HepG2 (cell line): ENCODE results near the gene IL15RA. TPM values are rescaled to one million over a fixed set of nuclear protein-coding genes. Genes with fewer than 3 reads are reported as not detected.

Source experiments
- ATAC-seq: fragments of 200-7000 bp; cut with Tn5 transposase; 3 replicates; pipeline ENCODE4 v1.9.1; 2020; ENCODE audit warnings: mild to moderate bottlenecking, moderate library complexity
- BruUV-seq: library from RNA; stranded (reverse); fragments of 400-500 nt; replicated peaks from 2 replicates; lab custom pipeline; 2021; lab: Mats Ljungman, UMichigan
- CTCF ChIA-PET: fragments of 300-600 bp; formaldehyde crosslinking; extraction: SDS; loops from one replicate; lab custom pipeline; 2021; ENCODE audit warnings: low total read pairs, inconsistent platforms, low intra/inter-chr PET ratio; lab: Yijun Ruan, JAX
- POLR2A ChIA-PET: fragments of 350-600 bp; sonication (Branson Sonifier 250); formaldehyde crosslinking; loops from one replicate; lab custom pipeline; 2020; ENCODE audit warnings: antibody characterized with exemption, inconsistent platforms; lab: Yijun Ruan, JAX
- DNase-seq: peaks from one replicate; pipeline ENCODE4 v3.0.0-alpha.2; 2015; ENCODE audit warnings: low spot score
- FAIRE-seq: peaks from 3 replicates; lab custom pipeline; 2011; peaks lifted over from hg19 to GRCh38; lab: Jason Lieb, UNC
- H2AFZ ChIP-seq: one replicate; pipeline ENCODE4 v1.6.1; 2011; ENCODE audit warnings: low read length, inconsistent platforms
- H3K27ac ChIP-seq: fragments of 300-600 bp; 3 replicates; pipeline ENCODE4 v1.8.0; 2011; ENCODE audit warnings: mixed run types, mild to moderate bottlenecking, mixed read lengths, low read length, inconsistent platforms; ENCODE audit not compliant: insufficient read depth; ENCODE audit errors: extremely low read length
- H3K27me3 ChIP-seq, 2 experiments: fragments of 200-600 bp in 1 of 2; 2 replicates in 1 of 2; 3 replicates in 1 of 2; pipeline versions ENCODE4 v1.6.0 to v1.8.0; 2011; ENCODE audit warnings: low read length in 2 of 2, mild to moderate bottlenecking in 2 of 2, moderate library complexity in 2 of 2, inconsistent platforms in 1 of 2; ENCODE audit not compliant: insufficient read depth in 2 of 2, control insufficient read depth in 1 of 2
- H3K36me3 ChIP-seq, 2 experiments: fragments of 200-600 bp in 1 of 2; replicated peaks in 1 of 2; 2 replicates in 1 of 2; 3 replicates in 1 of 2; pipeline versions ENCODE4 v1.5.1 to v1.8.0; 2011; ENCODE audit warnings: low read length in 2 of 2, inconsistent platforms in 1 of 2; ENCODE audit not compliant: insufficient read depth in 2 of 2, control insufficient read depth in 1 of 2
- H3K4me1 ChIP-seq: 2 replicates; pipeline ENCODE4 v1.5.1; 2012; ENCODE audit warnings: low read length, inconsistent platforms; ENCODE audit not compliant: insufficient read depth
- H3K4me2 ChIP-seq: 2 replicates; pipeline ENCODE4 v1.6.0; 2011; ENCODE audit warnings: low read depth, low read length, inconsistent platforms
- H3K4me3 ChIP-seq, 3 experiments: fragments of 200-600 bp in 1 of 3; sonication (generic), shearing (Covaris generic) in 1 of 3; replicated peaks in 1 of 3; 2 replicates each; pipeline ENCODE4 v1.5.1; 2011 to 2016; ENCODE audit warnings: low read length in 3 of 3, inconsistent platforms in 2 of 3, low read depth in 2 of 3, mild to moderate bottlenecking in 2 of 3, control low read depth in 1 of 3, mixed read lengths in 1 of 3; ENCODE audit not compliant: insufficient read depth in 1 of 3
- H3K79me2 ChIP-seq: one replicate; pipeline ENCODE4 v1.6.1; 2011; ENCODE audit warnings: low read length, inconsistent platforms; ENCODE audit not compliant: insufficient read depth
- H3K9ac ChIP-seq: 2 replicates; pipeline ENCODE4 v1.6.0; 2011; ENCODE audit warnings: mild to moderate bottlenecking, low read depth, low read length, inconsistent platforms; ENCODE audit not compliant: insufficient read depth
- H3K9me3 ChIP-seq: 2 replicates; pipeline ENCODE4 v1.5.1; 2012; ENCODE audit warnings: mild to moderate bottlenecking, low read length
- H4K20me1 ChIP-seq: 2 replicates; pipeline ENCODE4 v1.6.0; 2011; ENCODE audit warnings: inconsistent platforms, mild to moderate bottlenecking, low read length, moderate library complexity; ENCODE audit not compliant: insufficient read depth
- CC2D1A ChIP-seq: sonication (generic); formaldehyde crosslinking; IDR thresholded peaks from 2 replicates; pipeline ENCODE4 v1.8.1; 2023; ENCODE audit warnings: mild to moderate bottlenecking, missing genetic modification reagents
- FOSL1 ChIP-seq: sonication (generic); formaldehyde crosslinking; IDR thresholded peaks from 2 replicates; pipeline ENCODE4 v1.9.0; 2021; ENCODE audit warnings: missing genetic modification reagents, borderline replicate concordance
- GLI4 ChIP-seq: sonication (generic); formaldehyde crosslinking; IDR thresholded peaks from 2 replicates; pipeline ENCODE4 v1.5.1; 2020; ENCODE audit warnings: missing genetic modification reagents, mild to moderate bottlenecking, moderate library complexity, borderline replicate concordance
- HNF1B ChIP-seq: sonication (generic); formaldehyde crosslinking; IDR thresholded peaks from 2 replicates; pipeline ENCODE4 v1.5.1; 2020; ENCODE audit warnings: mild to moderate bottlenecking, moderate library complexity, missing genetic modification reagents
- MXD1 ChIP-seq: sonication (generic); formaldehyde crosslinking; IDR thresholded peaks from 2 replicates; pipeline ENCODE4 v1.4.0; 2020; ENCODE audit warnings: mild to moderate bottlenecking, missing genetic modification reagents
- RBAK ChIP-seq: sonication (generic); formaldehyde crosslinking; IDR thresholded peaks from 2 replicates; pipeline ENCODE4 v1.5.1; 2020; ENCODE audit warnings: mild to moderate bottlenecking, missing genetic modification reagents
- SMC3 ChIP-seq: IDR thresholded peaks from 2 replicates; pipeline ENCODE4 v1.6.1; 2011; ENCODE audit warnings: low read length, improper control_type of control experiment
- ZC3H4 ChIP-seq: sonication (generic); formaldehyde crosslinking; IDR thresholded peaks from 2 replicates; pipeline ENCODE4 v1.4.0; 2020; ENCODE audit warnings: missing genetic modification reagents, borderline replicate concordance
- ZNF256 ChIP-seq: sonication (generic); formaldehyde crosslinking; conservative IDR thresholded peaks from 2 replicates; pipeline ENCODE4 v1.4.0; 2020; ENCODE audit warnings: missing genetic modification reagents
- ZNF34 ChIP-seq: sonication (generic); formaldehyde crosslinking; IDR thresholded peaks from 2 replicates; pipeline ENCODE4 v1.4.0; 2020; ENCODE audit warnings: mild to moderate bottlenecking, missing genetic modification reagents, borderline replicate concordance
- ZNF556 ChIP-seq: sonication (generic); formaldehyde crosslinking; IDR thresholded peaks from 2 replicates; pipeline ENCODE4 v1.4.0; 2020; ENCODE audit warnings: mild to moderate bottlenecking, missing genetic modification reagents, borderline replicate concordance
- ZSCAN20 ChIP-seq: sonication (generic); formaldehyde crosslinking; IDR thresholded peaks from 2 replicates; pipeline ENCODE4 v1.4.0; 2020; ENCODE audit warnings: missing genetic modification reagents, mild to moderate bottlenecking, borderline replicate concordance
- ZSCAN30 ChIP-seq: sonication (generic); formaldehyde crosslinking; IDR thresholded peaks from 2 replicates; pipeline ENCODE4 v1.5.0; 2020; ENCODE audit warnings: mild to moderate bottlenecking, missing genetic modification reagents
- whole genome bisulfite sequencing: methylation state at CpG from one replicate; pipeline ENCODE4 v1.1.6; 2017; ENCODE audit warnings: low lambda C conversion rate; 5-methylcytosine and 5-hydroxymethylcytosine counted together
- in situ Hi-C: cut with HindIII; loops from 2 replicates; pipeline ENCODE4 v1.10.0; 2017; ENCODE audit warnings: low pct_unique_long_range_greater_than_20kb; ENCODE audit not compliant: extremely low pct_ligation_motif_present
- intact Hi-C: fragments of 100-400 bp; cut with micrococcal nuclease; formaldehyde crosslinking; loops from one replicate; pipeline ENCODE4 v1.10.0; 2022; ENCODE audit not compliant: unreplicated experiment
- polyA plus RNA-seq, 8 experiments: library from polyadenylated mRNA; depleted of rRNA in 3 of 8; stranded (reverse) in 7 of 8; unstranded in 1 of 8; fragments of >200 nt; fragmentation: Illumina TruSeq in 4 of 8; extraction: Trizol in 4 of 8; gene quantifications; 2 replicates each; pipeline versions ENCODE4 v1.2.1 to v1.2.3, GENCODE V29; 2011 to 2016; ENCODE audit warnings: low read depth in 4 of 8, missing spikeins in 1 of 8, mixed read lengths in 1 of 8; ENCODE audit not compliant: insufficient read depth in 1 of 8
- total RNA-seq, 5 experiments: library from RNA; depleted of rRNA; stranded (reverse); fragments of >200 nt; fragmentation: Illumina TruSeq; extraction: Trizol; gene quantifications; 2 replicates each; pipeline ENCODE4 v1.2.3, GENCODE V29; 2016; ENCODE audit warnings: low read depth in 1 of 5

The IL15RA gene
- total and polyA plus RNA-seq, 2 of the 13 experiments (the other 11 are each of a cell fraction or from before 2014, with no cell fraction given): 0.53 to 0.77 TPM

GRCh38 chr10:6017781-6018354, 40.5 kb upstream of the IL15RA start:
- Histone ChIP-seq H3K27ac (no peak overlapping the region), H3K36me3 (no peaks in the 10 kb centered on the region), H3K4me1 (no peaks in the 10 kb centered on the region), H3K4me3 (no peak overlapping the region), H3K9ac (no peak overlapping the region), H2AFZ (no peak overlapping the region), H3K27me3 (peaks cover 0 to 47% of the 10 kb centered on the region in 2 experiments), H3K9me3 (no peaks in the 10 kb centered on the region), H3K79me2 (no peaks in the 10 kb centered on the region), H3K4me2 (no peak overlapping the region), H4K20me1 (no peaks in the 10 kb centered on the region)
- ChIA-PET POLR2A (no interaction called here), CTCF (no interaction called here)
- 12% methylated on average over 7 of the region's 8 CpGs for WGBS
- no peak for TF ChIP-seq SMC3
- TF ChIP-seq HNF1B (CRISPR knock-in tag): no peak
- no peak for TF ChIP-seq MXD1 (CRISPR knock-in tag)
- TF ChIP-seq ZNF556: no peak
- no peak for TF ChIP-seq RBAK (CRISPR knock-in tag)
- TF ChIP-seq CC2D1A (CRISPR knock-in tag): no peak
- no peak for TF ChIP-seq ZNF34 (CRISPR knock-in tag)
- TF ChIP-seq ZSCAN20 (CRISPR knock-in tag): no peak
- no peak for TF ChIP-seq ZSCAN30 (CRISPR knock-in tag)
- TF ChIP-seq ZC3H4 (CRISPR knock-in tag): no peak
- TF ChIP-seq FOSL1: no peak
- TF ChIP-seq GLI4: no peak
- no peak for TF ChIP-seq ZNF256 (CRISPR knock-in tag)
- intact Hi-C loops: no loop called here
- BruUV-seq: no TSS peak
- ATAC-seq: no peak
- FAIRE-seq: no peak
- in situ Hi-C loops: no loop called here
- DNase-seq: no peak
